GM12878 (cell line): ENCODE measurements around the gene MCF2L2. TPM values are rescaled to one million over a fixed set of nuclear protein-coding genes. Genes with fewer than 3 reads are reported as not detected.

ENCODE experiments used
- ATAC-seq: fragments of 200-7000 bp; cut with Tn5 transposase; 3 replicates; pipeline ENCODE4 v1.9.1; 2020; ENCODE audit warnings: mild to moderate bottlenecking, moderate library complexity
- BruUV-seq: library from RNA; stranded (reverse); fragments of 400-500 nt; replicated peaks from 2 replicates; lab custom pipeline; 2021; lab: Mats Ljungman, UMichigan
- CTCF ChIA-PET: fragments of 300-600 bp; sonication (Branson Sonifier 250); formaldehyde crosslinking; extraction: SDS; loops from one replicate; lab custom pipeline; 2021; ENCODE audit warnings: inconsistent platforms; lab: Yijun Ruan, JAX
- POLR2A ChIA-PET: fragments of 350-600 bp; formaldehyde crosslinking; extraction: SDS; loops from one replicate; lab custom pipeline; 2021; ENCODE audit warnings: inconsistent platforms; lab: Charles Lee
- RAD21 ChIA-PET: fragments of 300-600 bp; sonication (Branson Sonifier 250); formaldehyde crosslinking; loops from one replicate; lab custom pipeline; 2023; ENCODE audit warnings: antibody characterized with exemption; ENCODE audit not compliant: unreplicated experiment; lab: Charles Lee
- SMC1A ChIA-PET: fragments of 300-600 bp; sonication (Branson Sonifier 250); formaldehyde crosslinking; loops from one replicate; lab custom pipeline; 2023; ENCODE audit not compliant: unreplicated experiment, uncharacterized antibody; lab: Charles Lee
- DNase-seq: peaks from one replicate; pipeline ENCODE4 v3.0.0-alpha.2; 2011; ENCODE audit warnings: low read depth, low spot score
- FAIRE-seq: peaks from 3 replicates; lab custom pipeline; 2011; peaks lifted over from hg19 to GRCh38; lab: Jason Lieb, UNC
- H2AFZ ChIP-seq: 2 replicates; pipeline ENCODE4 v1.6.0; 2011; ENCODE audit warnings: low read depth, low read length, control low read depth; ENCODE audit not compliant: control insufficient read depth
- H3K27ac ChIP-seq: 2 replicates; pipeline ENCODE4 v1.5.1; 2011; ENCODE audit warnings: control low read depth; ENCODE audit not compliant: control insufficient read depth, insufficient read depth
- H3K27me3 ChIP-seq, 2 experiments: replicated peaks in 1 of 2; 2 replicates each; pipeline versions ENCODE4 v1.6.0 to v1.6.1; 2011; ENCODE audit warnings: low read length in 1 of 2; ENCODE audit not compliant: control insufficient read depth in 2 of 2, insufficient read depth in 2 of 2
- H3K36me3 ChIP-seq, 2 experiments: 2 replicates each; pipeline ENCODE4 v1.5.1; 2011; ENCODE audit warnings: low read length in 1 of 2; ENCODE audit not compliant: control insufficient read depth in 2 of 2, insufficient read depth in 2 of 2
- H3K4me1 ChIP-seq: 2 replicates; pipeline ENCODE4 v1.6.1; 2011; ENCODE audit warnings: mild to moderate bottlenecking, low read length, moderate library complexity, mixed read lengths; ENCODE audit not compliant: control insufficient read depth, insufficient read depth
- H3K4me2 ChIP-seq: 2 replicates; pipeline ENCODE4 v1.6.0; 2011; ENCODE audit warnings: control low read depth; ENCODE audit not compliant: control insufficient read depth, insufficient read depth
- H3K4me3 ChIP-seq: fragments of 200-600 bp; sonication (generic); 2 replicates; pipeline ENCODE4 v1.5.1; 2016
- H3K79me2 ChIP-seq: 2 replicates; pipeline ENCODE4 v1.6.0; 2011; ENCODE audit warnings: low read length; ENCODE audit not compliant: control insufficient read depth, insufficient read depth
- H3K9ac ChIP-seq: 2 replicates; pipeline ENCODE4 v1.8.0; 2011; ENCODE audit warnings: low read length, control low read depth, mixed read lengths; ENCODE audit not compliant: control insufficient read depth, insufficient read depth
- H3K9me3 ChIP-seq: replicated peaks from 3 replicates; pipeline ENCODE4 v1.5.1; 2011; ENCODE audit warnings: mild to moderate bottlenecking, low read length; ENCODE audit not compliant: control insufficient read depth, insufficient read depth
- H4K20me1 ChIP-seq: 2 replicates; pipeline ENCODE4 v1.6.0; 2011; ENCODE audit not compliant: control insufficient read depth, insufficient read depth
- BHLHE40 ChIP-seq, 2 experiments: fragments of 450-650 bp in 1 of 2; IDR thresholded peaks; 2 replicates each; pipeline ENCODE4 v1.6.1; 2011 to 2017; ENCODE audit warnings: low read depth in 2 of 2, borderline replicate concordance in 1 of 2, improper control_type of control experiment in 1 of 2, low read length in 1 of 2, mild to moderate bottlenecking in 1 of 2
- IRF4 ChIP-seq: IDR thresholded peaks from 2 replicates; pipeline ENCODE4 v1.6.1; 2011; ENCODE audit warnings: low read depth, low read length
- MEF2B ChIP-seq: fragments of 450-650 bp; IDR thresholded peaks from 2 replicates; pipeline ENCODE4 v1.6.1; 2018; ENCODE audit warnings: mild to moderate bottlenecking, moderate library complexity; ENCODE audit not compliant: partially characterized antibody, poor library complexity, severe bottlenecking
- NR2C1 ChIP-seq: fragments of 450-650 bp; IDR thresholded peaks from 2 replicates; pipeline ENCODE4 v1.6.1; 2017; ENCODE audit warnings: antibody characterized with exemption, mild to moderate bottlenecking, moderate library complexity
- RB1 ChIP-seq: fragments of 450-650 bp; formaldehyde crosslinking; IDR thresholded peaks from 2 replicates; pipeline ENCODE4 v1.6.1; 2017; ENCODE audit warnings: mild to moderate bottlenecking, borderline replicate concordance
- ZBTB4 ChIP-seq: fragments of 450-650 bp; formaldehyde crosslinking; IDR thresholded peaks from 2 replicates; pipeline ENCODE4 v1.4.0; 2022; ENCODE audit warnings: mild to moderate bottlenecking, moderate library complexity
- WGBS: methylation state at CpG from one replicate; pipeline ENCODE4 v1.1.6; 2016; ENCODE audit warnings: low lambda C conversion rate; ENCODE audit not compliant: insufficient replicate concordance, insufficient coverage; ENCODE audit errors: missing lambda C conversion rate; 5-methylcytosine and 5-hydroxymethylcytosine counted together
- in situ Hi-C: fragments of 300-500 bp; cut with MboI; formaldehyde crosslinking; loops from 9 replicates; pipeline ENCODE4 v1.14.3; 2018; ENCODE audit warnings: mixed read lengths
- intact Hi-C: fragments of 100-400 bp; cut with micrococcal nuclease; formaldehyde crosslinking; loops from one replicate; pipeline ENCODE4 v1.14.2; 2022; ENCODE audit not compliant: unreplicated experiment
- polyA plus RNA-seq, 11 experiments: library from polyadenylated mRNA; depleted of rRNA in 4 of 11; unstranded in 6 of 11; stranded (reverse) in 5 of 11; fragments of >200 nt; fragmentation: Nextera tagmentation in 4 of 11; fragmentation: Illumina TruSeq in 1 of 11; extraction: Ambion mirVana in 4 of 11; extraction: Trizol in 1 of 11; gene quantifications; 1 replicate in 1 of 11; 2 replicates in 10 of 11; pipeline versions ENCODE4 v1.2.1 to v1.2.3, GENCODE V29; 2011 to 2016; ENCODE audit warnings: inconsistent platforms in 2 of 11, missing spikeins in 2 of 11, low read depth in 1 of 11
- total RNA-seq, 4 experiments: library from RNA; depleted of rRNA in 3 of 4; stranded (reverse); fragments of >200 nt in 3 of 4; fragmentation: Illumina TruSeq in 1 of 4; extraction: Trizol in 1 of 4; gene quantifications; 2 replicates each; pipeline versions ENCODE4 v1.2.1 to v1.2.3, GENCODE V29; 2013 to 2021
- TF ChIP-seq, protein P1 (sequence below): IDR thresholded peaks from 2 replicates; pipeline ENCODE4 v1.6.1; 2011; ENCODE audit warnings: low read depth, mild to moderate bottlenecking, low read length, moderate library complexity, borderline replicate concordance; ENCODE audit errors: extremely low read depth
- TF ChIP-seq, protein P2 (sequence below): fragments of 450-650 bp; IDR thresholded peaks from 2 replicates; pipeline ENCODE4 v1.6.1; 2014; ENCODE audit warnings: mild to moderate bottlenecking
- TF ChIP-seq, protein P3 (sequence below): fragments of 450-650 bp; conservative IDR thresholded peaks from 2 replicates; pipeline ENCODE4 v1.6.1; 2017; ENCODE audit warnings: mild to moderate bottlenecking, moderate library complexity

Gene MCF2L2
- total and polyA plus RNA-seq, 10 of the 15 experiments (the other 5 are each of a cell fraction or from before 2014, with no cell fraction given): 0.37 to 2.8 (median 1.4) TPM

DNA sequence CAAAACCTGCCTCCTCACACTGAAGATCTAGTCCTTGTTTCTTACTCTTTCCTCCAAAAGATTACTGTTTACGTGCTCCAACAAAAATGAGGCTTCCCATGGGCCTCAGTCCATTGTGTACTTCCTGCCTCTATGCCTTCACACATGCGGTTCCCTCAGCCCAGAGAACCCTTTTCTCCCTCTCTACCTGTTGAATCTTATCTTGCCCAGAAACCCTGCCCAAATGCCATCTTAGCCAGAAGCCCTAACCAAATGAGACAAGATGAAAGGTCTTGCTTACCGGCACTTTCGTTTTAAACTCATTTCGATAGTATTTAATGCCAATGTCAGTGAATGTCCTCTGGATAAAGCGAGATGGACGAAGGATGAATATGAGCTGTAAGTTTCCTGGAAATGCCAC is 89.9 kb downstream of the MCF2L2 start:
- Histone ChIP-seq H3K27me3 (no peaks in the 10 kb centered on the region), H3K4me1 (no peaks in the 10 kb centered on the region), H3K9me3 (no peaks in the 10 kb centered on the region), H3K4me3 (no peak overlapping the region), H3K36me3 (no peaks in the 10 kb centered on the region), H3K79me2 (no peaks in the 10 kb centered on the region)
- DNase-seq: no peak
- intact Hi-C loops: no loop called here
- WGBS: 78% methylated on average over 7 of the region's 7 CpGs
- RAD21 ChIA-PET: no interaction called here
- in situ Hi-C loops: no loop called here
- TF ChIP-seq, protein P1, sequence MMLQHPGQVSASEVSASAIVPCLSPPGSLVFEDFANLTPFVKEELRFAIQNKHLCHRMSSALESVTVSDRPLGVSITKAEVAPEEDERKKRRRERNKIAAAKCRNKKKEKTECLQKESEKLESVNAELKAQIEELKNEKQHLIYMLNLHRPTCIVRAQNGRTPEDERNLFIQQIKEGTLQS: no peak
- no peak for TF ChIP-seq RB1
- TF ChIP-seq, all 136 proteins: peak for 0
- ChIA-PET SMC1A (interaction anchor here (1.4 kb wide), 1 partner anchor 21 kb away, joined by 3 read pairs; no protein-coding TSS in a partner anchor), CTCF (no interaction called here), POLR2A (no interaction called here)
- Histone ChIP-seq H2AFZ (no peak overlapping the region), H4K20me1 (no peaks in the 10 kb centered on the region), H3K9ac (no peak overlapping the region), H3K27ac (no peak overlapping the region), H3K4me2 (no peak overlapping the region)
- ATAC-seq: no peak
- no peak for FAIRE-seq
- no TSS peak for BruUV-seq

- DNase-seq (no peak), FAIRE-seq (no peak), ATAC-seq (no peak)
- RAD21 ChIA-PET: no interaction called here
- SMC1A ChIA-PET: interaction anchor here (1.2 kb wide), 1 partner anchor 236 kb away, joined by 3 read pairs; no protein-coding TSS in a partner anchor
- CTCF ChIA-PET: interaction anchor here (1.1 kb wide), 1 partner anchor 136 kb away, joined by 3 read pairs; no protein-coding TSS in a partner anchor
- H3K4me2 ChIP-seq: no peak overlapping the region
- no peaks in the 10 kb centered on the region for H3K4me1 ChIP-seq
- intact Hi-C loops (no loop called here), in situ Hi-C loops (no loop called here)
- POLR2A ChIA-PET: no interaction called here
- no peaks in the 10 kb centered on the region for H3K27me3 ChIP-seq
- BruUV-seq: no TSS peak
- no peak overlapping the region for H2AFZ ChIP-seq
- H4K20me1 ChIP-seq: no peaks in the 10 kb centered on the region
- H3K9ac ChIP-seq: no peak overlapping the region
- H3K79me2 ChIP-seq: no peaks in the 10 kb centered on the region
- 46% methylated on average over 8 of the region's 8 CpGs for WGBS
- no peaks in the 10 kb centered on the region for H3K9me3 ChIP-seq
- no peaks in the 10 kb centered on the region for H3K36me3 ChIP-seq
- H3K27ac ChIP-seq: no peak overlapping the region
- H3K4me3 ChIP-seq: no peak overlapping the region
- TF ChIP-seq, protein P2, sequence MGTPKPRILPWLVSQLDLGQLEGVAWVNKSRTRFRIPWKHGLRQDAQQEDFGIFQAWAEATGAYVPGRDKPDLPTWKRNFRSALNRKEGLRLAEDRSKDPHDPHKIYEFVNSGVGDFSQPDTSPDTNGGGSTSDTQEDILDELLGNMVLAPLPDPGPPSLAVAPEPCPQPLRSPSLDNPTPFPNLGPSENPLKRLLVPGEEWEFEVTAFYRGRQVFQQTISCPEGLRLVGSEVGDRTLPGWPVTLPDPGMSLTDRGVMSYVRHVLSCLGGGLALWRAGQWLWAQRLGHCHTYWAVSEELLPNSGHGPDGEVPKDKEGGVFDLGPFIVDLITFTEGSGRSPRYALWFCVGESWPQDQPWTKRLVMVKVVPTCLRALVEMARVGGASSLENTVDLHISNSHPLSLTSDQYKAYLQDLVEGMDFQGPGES: no peak
- TF ChIP-seq, protein P3, sequence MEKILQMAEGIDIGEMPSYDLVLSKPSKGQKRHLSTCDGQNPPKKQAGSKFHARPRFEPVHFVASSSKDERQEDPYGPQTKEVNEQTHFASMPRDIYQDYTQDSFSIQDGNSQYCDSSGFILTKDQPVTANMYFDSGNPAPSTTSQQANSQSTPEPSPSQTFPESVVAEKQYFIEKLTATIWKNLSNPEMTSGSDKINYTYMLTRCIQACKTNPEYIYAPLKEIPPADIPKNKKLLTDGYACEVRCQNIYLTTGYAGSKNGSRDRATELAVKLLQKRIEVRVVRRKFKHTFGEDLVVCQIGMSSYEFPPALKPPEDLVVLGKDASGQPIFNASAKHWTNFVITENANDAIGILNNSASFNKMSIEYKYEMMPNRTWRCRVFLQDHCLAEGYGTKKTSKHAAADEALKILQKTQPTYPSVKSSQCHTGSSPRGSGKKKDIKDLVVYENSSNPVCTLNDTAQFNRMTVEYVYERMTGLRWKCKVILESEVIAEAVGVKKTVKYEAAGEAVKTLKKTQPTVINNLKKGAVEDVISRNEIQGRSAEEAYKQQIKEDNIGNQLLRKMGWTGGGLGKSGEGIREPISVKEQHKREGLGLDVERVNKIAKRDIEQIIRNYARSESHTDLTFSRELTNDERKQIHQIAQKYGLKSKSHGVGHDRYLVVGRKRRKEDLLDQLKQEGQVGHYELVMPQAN: no peak
- TF ChIP-seq IRF4 (no peak), RB1 (no peak), NR2C1 (no peak), ZBTB4 (no peak), MEF2B (no peak), BHLHE40 (IDR thresholded peaks at IDR 0.05; ENCODE audit: borderline replicate concordance in 1 of 2, low read depth in 2 of 2, low read length in 1 of 2) (no peak)
These were observed 95.9 kb downstream of the MCF2L2 start for GRCh38 chr3:183332487-183332886.
